Measurements from ENCODE around the gene CDS1.

CDS1 gene

DNA sequence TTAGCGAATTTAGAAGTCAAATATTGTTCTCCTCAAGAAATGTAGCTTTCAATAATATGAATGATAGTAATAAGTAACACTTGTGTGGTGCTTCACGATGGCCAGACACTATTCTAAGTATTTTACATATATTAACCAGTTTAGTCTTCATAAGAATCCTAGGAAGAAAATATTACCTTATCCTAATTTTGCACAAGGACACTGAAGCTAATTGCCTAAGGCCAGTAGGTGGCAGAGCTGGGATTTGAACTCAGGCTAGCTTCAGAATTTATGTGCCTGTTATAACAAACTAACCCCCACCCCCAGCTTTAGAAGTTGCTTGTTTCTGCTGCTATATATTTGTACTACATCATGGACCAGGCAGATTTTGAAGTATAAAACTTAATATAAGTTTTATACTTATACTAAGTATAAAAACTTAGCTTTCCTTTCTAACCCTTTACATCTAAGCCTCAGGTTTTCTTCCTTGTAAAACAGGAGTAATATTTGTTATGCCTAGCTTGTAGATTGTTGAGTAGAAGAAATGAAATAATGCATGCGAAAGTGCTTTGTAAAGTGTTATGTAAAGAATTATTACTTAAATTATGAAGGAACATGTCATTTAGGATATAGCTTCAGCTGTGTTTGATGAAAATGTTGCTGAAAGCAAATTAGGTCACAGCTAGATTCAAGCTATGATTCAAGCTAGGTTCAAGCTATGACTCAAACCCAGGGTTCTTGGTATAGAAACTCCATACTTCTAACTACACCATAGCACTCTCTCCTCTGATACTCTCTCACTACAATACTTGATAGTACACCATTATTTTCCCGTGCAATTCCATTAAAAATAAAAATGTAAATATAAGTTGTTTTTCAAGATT lies 4.2 kb upstream of the CDS1 start:
- TF ChIP-seq FOXP2 (optimal IDR thresholded peaks at IDR 0.05; ENCODE audit: borderline replicate concordance, extremely low read depth, extremely low read length, insufficient read depth) (no peak), SIN3A (IDR thresholded peaks at IDR 0.05; ENCODE audit: borderline replicate concordance, insufficient read depth, low read length) (no peak), TAF1 (IDR thresholded peaks at IDR 0.05; ENCODE audit: borderline replicate concordance, insufficient read depth, low read length) (no peak), POLR2AphosphoS5 (IDR thresholded peaks at IDR 0.05; ENCODE audit: low read depth, low read length) (no peak)
- TF ChIP-seq, protein P1, sequence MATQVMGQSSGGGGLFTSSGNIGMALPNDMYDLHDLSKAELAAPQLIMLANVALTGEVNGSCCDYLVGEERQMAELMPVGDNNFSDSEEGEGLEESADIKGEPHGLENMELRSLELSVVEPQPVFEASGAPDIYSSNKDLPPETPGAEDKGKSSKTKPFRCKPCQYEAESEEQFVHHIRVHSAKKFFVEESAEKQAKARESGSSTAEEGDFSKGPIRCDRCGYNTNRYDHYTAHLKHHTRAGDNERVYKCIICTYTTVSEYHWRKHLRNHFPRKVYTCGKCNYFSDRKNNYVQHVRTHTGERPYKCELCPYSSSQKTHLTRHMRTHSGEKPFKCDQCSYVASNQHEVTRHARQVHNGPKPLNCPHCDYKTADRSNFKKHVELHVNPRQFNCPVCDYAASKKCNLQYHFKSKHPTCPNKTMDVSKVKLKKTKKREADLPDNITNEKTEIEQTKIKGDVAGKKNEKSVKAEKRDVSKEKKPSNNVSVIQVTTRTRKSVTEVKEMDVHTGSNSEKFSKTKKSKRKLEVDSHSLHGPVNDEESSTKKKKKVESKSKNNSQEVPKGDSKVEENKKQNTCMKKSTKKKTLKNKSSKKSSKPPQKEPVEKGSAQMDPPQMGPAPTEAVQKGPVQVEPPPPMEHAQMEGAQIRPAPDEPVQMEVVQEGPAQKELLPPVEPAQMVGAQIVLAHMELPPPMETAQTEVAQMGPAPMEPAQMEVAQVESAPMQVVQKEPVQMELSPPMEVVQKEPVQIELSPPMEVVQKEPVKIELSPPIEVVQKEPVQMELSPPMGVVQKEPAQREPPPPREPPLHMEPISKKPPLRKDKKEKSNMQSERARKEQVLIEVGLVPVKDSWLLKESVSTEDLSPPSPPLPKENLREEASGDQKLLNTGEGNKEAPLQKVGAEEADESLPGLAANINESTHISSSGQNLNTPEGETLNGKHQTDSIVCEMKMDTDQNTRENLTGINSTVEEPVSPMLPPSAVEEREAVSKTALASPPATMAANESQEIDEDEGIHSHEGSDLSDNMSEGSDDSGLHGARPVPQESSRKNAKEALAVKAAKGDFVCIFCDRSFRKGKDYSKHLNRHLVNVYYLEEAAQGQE (IDR thresholded peaks at IDR 0.05; ENCODE audit: insufficient read depth in 1 of 2, low read depth in 2 of 2, low read length in 2 of 2), result no peak

- TF ChIP-seq, protein P1 (IDR thresholded peaks at IDR 0.05; ENCODE audit: insufficient read depth in 1 of 2, low read depth in 2 of 2, low read length in 2 of 2), result no peak
- no peak for TF ChIP-seq TAF1 (IDR thresholded peaks at IDR 0.05; ENCODE audit: borderline replicate concordance, insufficient read depth, low read length)
- TF ChIP-seq SIN3A (IDR thresholded peaks at IDR 0.05; ENCODE audit: borderline replicate concordance, insufficient read depth, low read length), result no peak
- no peak for TF ChIP-seq FOXP2 (optimal IDR thresholded peaks at IDR 0.05; ENCODE audit: borderline replicate concordance, extremely low read depth, extremely low read length, insufficient read depth)
- TF ChIP-seq POLR2AphosphoS5 (IDR thresholded peaks at IDR 0.05; ENCODE audit: low read depth, low read length), result no peak
Observed at GRCh38 chr4:84579403-84579776, 3.5 kb upstream of the CDS1 start.

GRCh38 chr4:84582302-84582987 lies 482 bp upstream of the CDS1 start:
- no peak for TF ChIP-seq FOXP2 (optimal IDR thresholded peaks at IDR 0.05; ENCODE audit: borderline replicate concordance, extremely low read depth, extremely low read length, insufficient read depth)
- no peak for TF ChIP-seq TAF1 (IDR thresholded peaks at IDR 0.05; ENCODE audit: borderline replicate concordance, insufficient read depth, low read length)
- TF ChIP-seq SIN3A (IDR thresholded peaks at IDR 0.05; ENCODE audit: borderline replicate concordance, insufficient read depth, low read length), result no peak
- TF ChIP-seq, protein P1 (IDR thresholded peaks at IDR 0.05; ENCODE audit: insufficient read depth in 1 of 2, low read depth in 2 of 2, low read length in 2 of 2), result no peak
- no peak for TF ChIP-seq POLR2AphosphoS5 (IDR thresholded peaks at IDR 0.05; ENCODE audit: low read depth, low read length)

DNA sequence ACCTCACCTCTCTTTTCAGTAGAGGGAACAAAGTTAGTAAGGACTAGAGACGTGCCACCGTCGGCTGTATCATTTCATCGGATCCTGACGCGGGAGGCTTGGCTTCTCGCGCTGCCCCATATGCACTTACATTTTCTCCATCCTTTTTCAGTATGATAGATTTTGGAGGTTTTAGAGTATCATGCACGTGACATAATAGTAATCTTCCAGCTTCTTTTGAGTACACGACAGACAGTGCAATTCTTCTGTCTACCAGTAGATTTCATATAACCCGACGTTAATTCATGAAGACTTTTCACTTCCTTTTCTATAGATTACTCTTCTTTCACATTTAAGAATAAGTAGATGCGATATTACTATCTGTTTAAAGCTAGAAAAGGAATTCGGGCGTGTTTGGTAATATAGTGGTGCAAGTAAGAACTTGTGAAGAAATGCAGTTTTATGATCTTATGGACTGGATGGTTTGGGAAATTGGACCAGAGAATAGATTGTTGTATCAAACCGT lies 1.0 kb downstream of the CDS1 start:
- TF ChIP-seq SIN3A (IDR thresholded peaks at IDR 0.05; ENCODE audit: borderline replicate concordance, insufficient read depth, low read length) (no peak), POLR2AphosphoS5 (IDR thresholded peaks at IDR 0.05; ENCODE audit: low read depth, low read length) (no peak), FOXP2 (optimal IDR thresholded peaks at IDR 0.05; ENCODE audit: borderline replicate concordance, extremely low read depth, extremely low read length, insufficient read depth) (no peak), TAF1 (IDR thresholded peaks at IDR 0.05; ENCODE audit: borderline replicate concordance, insufficient read depth, low read length) (no peak)
- TF ChIP-seq, protein P1 (IDR thresholded peaks at IDR 0.05; ENCODE audit: insufficient read depth in 1 of 2, low read depth in 2 of 2, low read length in 2 of 2), result no peak
